Measurements from ENCODE around the gene PCTP.

GRCh38 chr17:55717898-55718735 is 32.7 kb upstream of the PCTP start:
- TF ChIP-seq GATA2 (IDR thresholded peaks at IDR 0.05; ENCODE audit: low read depth, low read length) (no peak), GATA3 (IDR thresholded peaks at IDR 0.05; ENCODE audit: low read depth, low read length) (no peak)
